Neuronal stem cell (in vitro differentiated cells): ENCODE measurements around the gene YIPF3. TPM values are rescaled to one million over a fixed set of nuclear protein-coding genes. Genes with fewer than 3 reads are reported as not detected.

Experiments used
- DNase-seq: peaks from one replicate; pipeline ENCODE4 v3.0.0-alpha.2; 2013; ENCODE audit warnings: low spot score
- H2AFZ ChIP-seq: one replicate; pipeline ENCODE4 v1.6.1; 2013; ENCODE audit warnings: mild to moderate bottlenecking, low read length, inconsistent platforms
- H2AK5ac ChIP-seq: 2 replicates; pipeline ENCODE4 v1.6.1; 2013; ENCODE audit warnings: low read depth, mild to moderate bottlenecking, inconsistent platforms, low read length, moderate library complexity, mixed read lengths
- H2BK120ac ChIP-seq: 2 replicates; pipeline ENCODE4 v1.6.1; 2013; ENCODE audit warnings: low read depth, mild to moderate bottlenecking, inconsistent platforms, low read length, moderate library complexity, mixed read lengths
- H2BK12ac ChIP-seq: one replicate; pipeline ENCODE4 v1.6.1; 2013; ENCODE audit warnings: low read length, inconsistent platforms
- H2BK15ac ChIP-seq: 2 replicates; pipeline ENCODE4 v1.6.1; 2013; ENCODE audit warnings: mild to moderate bottlenecking, low read length, inconsistent platforms, mixed read lengths
- H2BK5ac ChIP-seq: one replicate; pipeline ENCODE4 v1.6.1; 2013; ENCODE audit warnings: inconsistent platforms, mild to moderate bottlenecking, low read length, moderate library complexity
- H3K14ac ChIP-seq: one replicate; pipeline ENCODE4 v1.6.1; 2013; ENCODE audit warnings: low read length, inconsistent platforms
- H3K18ac ChIP-seq: 2 replicates; pipeline ENCODE4 v1.6.1; 2013; ENCODE audit warnings: low read length, inconsistent platforms
- H3K23ac ChIP-seq: 2 replicates; pipeline ENCODE4 v1.6.1; 2013; ENCODE audit warnings: low read depth, mild to moderate bottlenecking, mixed read lengths, low read length, inconsistent platforms; ENCODE audit not compliant: poor library complexity
- H3K27ac ChIP-seq: replicated peaks from 3 replicates; pipeline ENCODE4 v1.5.1; 2013; ENCODE audit warnings: low read length, inconsistent platforms
- H3K27me3 ChIP-seq, 3 experiments: 2 replicates each; pipeline ENCODE4 v1.6.1; 2013; ENCODE audit warnings: low read length in 3 of 3, mild to moderate bottlenecking in 2 of 3, inconsistent platforms in 1 of 3, low read depth in 1 of 3, mixed read lengths in 1 of 3, moderate library complexity in 1 of 3; ENCODE audit not compliant: control insufficient read depth in 3 of 3, insufficient read depth in 3 of 3
- H3K36me3 ChIP-seq, 2 donors: replicated peaks in 1 of 2; 2 replicates each; pipeline ENCODE4 v1.6.1; 2013; ENCODE audit warnings: low read length in 2 of 2; ENCODE audit not compliant: control insufficient read depth in 2 of 2, insufficient read depth in 2 of 2
- H3K4ac ChIP-seq: 2 replicates; pipeline ENCODE4 v1.6.1; 2013; ENCODE audit warnings: inconsistent platforms, mild to moderate bottlenecking, low read length, moderate library complexity
- H3K4me1 ChIP-seq, 2 donors: 1 replicate in 1 of 2; 2 replicates in 1 of 2; pipeline ENCODE4 v1.6.1; 2013; ENCODE audit warnings: low read length in 2 of 2, low read depth in 1 of 2; ENCODE audit not compliant: control insufficient read depth in 2 of 2, insufficient read depth in 1 of 2
- H3K4me2 ChIP-seq: one replicate; pipeline ENCODE4 v1.6.1; 2013; ENCODE audit warnings: mild to moderate bottlenecking, low read length, inconsistent platforms; ENCODE audit not compliant: insufficient read depth, poor library complexity, severe bottlenecking
- H3K4me3 ChIP-seq, 2 donors: 2 replicates each; pipeline ENCODE4 v1.5.1; 2013; ENCODE audit warnings: low read length in 2 of 2, mild to moderate bottlenecking in 2 of 2, inconsistent platforms in 1 of 2, moderate library complexity in 1 of 2
- H3K79me1 ChIP-seq: one replicate; pipeline ENCODE4 v1.6.1; 2013; ENCODE audit warnings: low read depth, mild to moderate bottlenecking, inconsistent platforms, low read length, moderate library complexity
- H3K9ac ChIP-seq: one replicate; pipeline ENCODE4 v1.6.1; 2013; ENCODE audit warnings: mild to moderate bottlenecking, low read depth, low read length, inconsistent platforms; ENCODE audit not compliant: poor library complexity
- H3K9me3 ChIP-seq, 2 donors: replicated peaks in 1 of 2; 2 replicates each; pipeline versions ENCODE3 to v1.6.1; 2013; ENCODE audit warnings: low read length in 2 of 2, mild to moderate bottlenecking in 2 of 2, inconsistent platforms in 1 of 2, low read depth in 1 of 2, mixed read lengths in 1 of 2, moderate library complexity in 1 of 2; ENCODE audit not compliant: control insufficient read depth in 2 of 2, insufficient read depth in 1 of 2
- H4K8ac ChIP-seq: one replicate; pipeline ENCODE4 v1.6.1; 2013; ENCODE audit warnings: low read depth, mild to moderate bottlenecking, inconsistent platforms, low read length, moderate library complexity
- H4K91ac ChIP-seq: one replicate; pipeline ENCODE4 v1.6.1; 2013; ENCODE audit warnings: low read length, low read depth, mild to moderate bottlenecking, inconsistent platforms; ENCODE audit not compliant: poor library complexity
- WGBS, 2 donors: extraction: QIAGEN DNeasy Blood & Tissue Kit; methylation state at CpG; one replicate each; pipeline ENCODE4 v1.1.7; 2013; ENCODE audit warnings: missing lambda C conversion rate in 2 of 2, mixed read lengths in 1 of 2; ENCODE audit not compliant: insufficient read length in 2 of 2, insufficient replicate concordance in 1 of 2; ENCODE audit errors: extremely low coverage in 2 of 2; 5-methylcytosine and 5-hydroxymethylcytosine counted together
- small RNA-seq: library from polyadenylated mRNA; stranded (forward); fragments of <200 nt; extraction: miRNeasy Mini kit (QIAGEN cat#:217004); gene quantifications from one replicate; pipeline ENCODE3, GENCODE V24; 2013; ENCODE audit not compliant: insufficient read depth

YIPF3 gene

DNA sequence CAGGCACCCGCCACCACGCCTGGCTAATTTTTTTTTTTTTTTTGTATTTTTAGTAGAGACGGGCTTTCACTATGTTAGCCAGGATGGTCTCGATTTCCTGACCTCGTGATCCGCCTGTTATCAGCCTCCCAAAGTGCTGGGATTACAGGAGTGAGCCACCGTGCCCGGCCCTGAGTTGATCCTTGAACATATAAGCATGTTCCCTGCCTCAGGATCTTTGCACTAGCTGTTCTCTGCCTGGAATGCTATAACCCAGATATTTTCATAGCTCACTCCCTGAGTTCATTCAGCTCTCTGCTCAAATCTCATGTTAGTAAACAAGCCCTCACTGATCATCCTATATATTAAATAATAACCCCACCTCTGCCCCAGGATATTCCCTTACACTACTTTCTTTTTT lies 52.4 kb downstream of the YIPF3 start:
- DNase-seq: no peak
- no peak overlapping the region for H3K4me2 ChIP-seq
- no peak overlapping the region for H4K8ac ChIP-seq
- no peak overlapping the region for H3K27ac ChIP-seq
- H3K4me3 ChIP-seq: no peak overlapping the region
- no peaks in the 10 kb centered on the region for H3K36me3 ChIP-seq
- H3K79me1 ChIP-seq: no peaks in the 10 kb centered on the region
- no CpG with 5 or more reads among the region's 8 CpGs for WGBS, 2 donors
- peaks cover 0 to 34% (median 0%) of the 10 kb centered on the region in 3 experiments for H3K27me3 ChIP-seq
- no peak overlapping the region for H2BK5ac ChIP-seq
- H4K91ac ChIP-seq: no peak overlapping the region
- H2BK15ac ChIP-seq: no peak overlapping the region
- no peak overlapping the region for H3K23ac ChIP-seq
- no peak overlapping the region for H2AK5ac ChIP-seq
- no peak overlapping the region for H3K14ac ChIP-seq
- H3K9ac ChIP-seq: no peak overlapping the region
- H3K9me3 ChIP-seq: peaks cover 0 to 2% of the 10 kb centered on the region in 2 donors
- no peak overlapping the region for H3K18ac ChIP-seq
- H2BK12ac ChIP-seq: no peak overlapping the region
- H3K4me1 ChIP-seq: peaks cover 7 to 8% of the 10 kb centered on the region in 2 donors
- H2AFZ ChIP-seq: no peak overlapping the region
- no peak overlapping the region for H3K4ac ChIP-seq
- H2BK120ac ChIP-seq: no peak overlapping the region

DNA sequence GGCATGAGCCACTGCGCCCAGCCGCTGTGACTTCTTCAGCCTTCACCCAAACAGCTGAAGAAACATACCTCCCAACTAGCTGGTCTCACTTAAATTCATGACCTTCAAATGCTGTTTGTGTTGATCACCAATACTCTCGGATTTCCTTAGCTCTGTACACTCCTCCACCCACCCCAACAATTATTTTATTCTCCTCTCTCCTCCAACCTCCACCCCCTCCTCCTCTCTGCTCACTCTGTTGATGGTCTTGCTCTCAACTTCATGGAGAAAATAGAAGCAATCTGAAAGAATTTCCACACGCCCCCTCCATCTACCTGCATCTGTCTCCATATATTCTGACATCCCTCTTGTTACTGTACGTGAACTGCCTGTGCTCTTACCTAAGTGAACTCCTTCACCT lies 54.8 kb downstream of the YIPF3 start:
- no peak overlapping the region for H3K4me3 ChIP-seq

More for the DNA sequence above, 54.8 kb downstream of the YIPF3 start:
- Histone ChIP-seq H3K4me2 (no peak overlapping the region), H4K91ac (no peak overlapping the region), H3K18ac (no peak overlapping the region), H3K36me3 (no peaks in the 10 kb centered on the region), H3K79me1 (no peaks in the 10 kb centered on the region), H3K27me3 (peaks cover 0 to 22% (median 2%) of the 10 kb centered on the region in 3 experiments), H3K14ac (no peak overlapping the region), H2BK12ac (no peak overlapping the region), H3K23ac (no peak overlapping the region), H3K9me3 (no peaks in the 10 kb centered on the region), H3K9ac (no peak overlapping the region), H4K8ac (no peak overlapping the region), H2AFZ (no peak overlapping the region), H2AK5ac (no peak overlapping the region), H2BK120ac (no peak overlapping the region), H3K4ac (no peak overlapping the region), H2BK5ac (no peak overlapping the region), H2BK15ac (no peak overlapping the region), H3K4me1 (no peaks in the 10 kb centered on the region), H3K27ac (no peak overlapping the region)
- DNase-seq: no peak
- no CpG with 5 or more reads among the region's 5 CpGs for WGBS, 2 donors

Small RNA genes within 50 kb of the gene (small RNA-seq; reads per million reads assigned to genes)
- not detected for gene RF00426
- gene RNU6-1113P: not detected
